DOHH2 (cell line): ENCODE results near the gene JUND.
A peak's percentile ranks its signal among the peaks of the same experiment; 100 is the strongest.

Experiments used
- H3F3A ChIP-seq: fragments of 200-600 bp; sonication (generic), shearing (Covaris generic); 2 replicates; pipeline ENCODE4 v1.6.0; 2016; ENCODE audit warnings: antibody characterized with exemption, mild to moderate bottlenecking; ENCODE audit not compliant: control insufficient read depth, insufficient read depth
- H3K27ac ChIP-seq: fragments of 200-600 bp; sonication (generic); 2 replicates; pipeline ENCODE4 v1.5.1; 2014; ENCODE audit warnings: low read depth, mild to moderate bottlenecking, low read length, moderate library complexity
- H3K27me3 ChIP-seq: fragments of 200-600 bp; sonication (generic); 2 replicates; pipeline ENCODE4 v1.6.1; 2014; ENCODE audit warnings: mild to moderate bottlenecking, low read length, mixed read lengths; ENCODE audit not compliant: control insufficient read depth
- H3K36me3 ChIP-seq: fragments of 200-600 bp; sonication (generic); 2 replicates; pipeline ENCODE4 v1.6.1; 2014; ENCODE audit warnings: mild to moderate bottlenecking, low read length, moderate library complexity, mixed read lengths; ENCODE audit not compliant: control insufficient read depth
- H3K4me1 ChIP-seq: fragments of 200-600 bp; sonication (generic); 2 replicates; pipeline ENCODE4 v1.6.1; 2014; ENCODE audit warnings: mild to moderate bottlenecking, low read length, mixed read lengths; ENCODE audit not compliant: control insufficient read depth
- H3K4me2 ChIP-seq: fragments of 200-600 bp; sonication (generic); 2 replicates; pipeline ENCODE4 v1.6.0; 2014; ENCODE audit warnings: mild to moderate bottlenecking, low read length, moderate library complexity
- H3K4me3 ChIP-seq: fragments of 200-600 bp; sonication (generic); 2 replicates; pipeline ENCODE4 v1.5.1; 2014; ENCODE audit warnings: mild to moderate bottlenecking, low read length, mixed read lengths
- H3K79me2 ChIP-seq: fragments of 200-600 bp; sonication (generic); 2 replicates; pipeline ENCODE4 v1.6.1; 2014; ENCODE audit warnings: mild to moderate bottlenecking, low read length, mixed read lengths; ENCODE audit not compliant: control insufficient read depth
- H3K9me2 ChIP-seq: fragments of 200-600 bp; sonication (generic); replicated peaks from 2 replicates; pipeline ENCODE4 v1.6.1; 2014; ENCODE audit warnings: mild to moderate bottlenecking, low read length, mixed read lengths; ENCODE audit not compliant: control insufficient read depth
- H3K9me3 ChIP-seq: fragments of 200-600 bp; sonication (generic); 2 replicates; pipeline ENCODE4 v1.6.1; 2014; ENCODE audit warnings: antibody characterized with exemption, low read length, mixed read lengths; ENCODE audit not compliant: control insufficient read depth, insufficient read depth
- H4K20me1 ChIP-seq: fragments of 200-600 bp; sonication (generic); 2 replicates; pipeline ENCODE4 v1.6.0; 2014; ENCODE audit warnings: low read depth, mild to moderate bottlenecking, antibody characterized with exemption, low read length, moderate library complexity; ENCODE audit not compliant: control insufficient read depth, insufficient read depth
- EZH2phosphoT487 ChIP-seq: fragments of 200-600 bp; sonication (generic); IDR thresholded peaks from 2 replicates; pipeline ENCODE4 v1.6.1; 2017; ENCODE audit warnings: borderline replicate concordance, mild to moderate bottlenecking, antibody characterized with exemption, low read length, moderate library complexity, mixed read lengths
- TF ChIP-seq, protein P1 (sequence below): fragments of 200-600 bp; sonication (generic); IDR thresholded peaks from one replicate; pipeline ENCODE4 v1.5.1; 2014; ENCODE audit warnings: antibody characterized with exemption, mild to moderate bottlenecking, low read depth, low read length; ENCODE audit not compliant: poor library complexity, severe bottlenecking

Gene JUND

DNA sequence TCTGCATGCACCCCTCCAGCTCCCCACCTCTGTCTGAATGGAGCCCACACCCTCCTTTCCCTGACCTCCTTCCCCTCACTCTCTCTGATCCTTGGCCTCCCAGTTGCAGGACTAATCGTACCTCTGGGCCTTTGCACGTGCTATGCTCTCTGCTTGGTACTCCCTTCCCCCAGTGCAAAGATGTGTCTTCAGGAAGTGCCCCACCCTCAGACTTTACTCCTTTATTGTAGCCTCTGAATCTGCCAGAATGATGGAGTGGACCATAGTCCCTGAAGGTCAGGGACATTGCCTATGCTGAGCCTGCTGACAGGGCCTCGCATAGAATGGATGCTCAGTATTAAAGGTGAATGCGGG lies 1.3 kb upstream of the JUND start:
- TF ChIP-seq EZH2phosphoT487: no peak
- TF ChIP-seq, protein P1, sequence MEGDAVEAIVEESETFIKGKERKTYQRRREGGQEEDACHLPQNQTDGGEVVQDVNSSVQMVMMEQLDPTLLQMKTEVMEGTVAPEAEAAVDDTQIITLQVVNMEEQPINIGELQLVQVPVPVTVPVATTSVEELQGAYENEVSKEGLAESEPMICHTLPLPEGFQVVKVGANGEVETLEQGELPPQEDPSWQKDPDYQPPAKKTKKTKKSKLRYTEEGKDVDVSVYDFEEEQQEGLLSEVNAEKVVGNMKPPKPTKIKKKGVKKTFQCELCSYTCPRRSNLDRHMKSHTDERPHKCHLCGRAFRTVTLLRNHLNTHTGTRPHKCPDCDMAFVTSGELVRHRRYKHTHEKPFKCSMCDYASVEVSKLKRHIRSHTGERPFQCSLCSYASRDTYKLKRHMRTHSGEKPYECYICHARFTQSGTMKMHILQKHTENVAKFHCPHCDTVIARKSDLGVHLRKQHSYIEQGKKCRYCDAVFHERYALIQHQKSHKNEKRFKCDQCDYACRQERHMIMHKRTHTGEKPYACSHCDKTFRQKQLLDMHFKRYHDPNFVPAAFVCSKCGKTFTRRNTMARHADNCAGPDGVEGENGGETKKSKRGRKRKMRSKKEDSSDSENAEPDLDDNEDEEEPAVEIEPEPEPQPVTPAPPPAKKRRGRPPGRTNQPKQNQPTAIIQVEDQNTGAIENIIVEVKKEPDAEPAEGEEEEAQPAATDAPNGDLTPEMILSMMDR: no peak
- Histone ChIP-seq H3K79me2 (peaks cover 32% of the 10 kb centered on the region), H3K27me3 (no peaks in the 10 kb centered on the region), H3K4me2 (peak overlapping the region; percentile 77), H3K27ac (peak overlapping the region; percentile 94), H3K36me3 (peaks cover 30% of the 10 kb centered on the region), H4K20me1 (peaks cover 16% of the 10 kb centered on the region), H3K4me3 (peak overlapping the region; percentile 81), H3K9me3 (no peaks in the 10 kb centered on the region), H3K9me2 (no peaks in the 10 kb centered on the region), H3F3A (peaks cover 11% of the 10 kb centered on the region), H3K4me1 (peaks cover 34% of the 10 kb centered on the region)

DNA sequence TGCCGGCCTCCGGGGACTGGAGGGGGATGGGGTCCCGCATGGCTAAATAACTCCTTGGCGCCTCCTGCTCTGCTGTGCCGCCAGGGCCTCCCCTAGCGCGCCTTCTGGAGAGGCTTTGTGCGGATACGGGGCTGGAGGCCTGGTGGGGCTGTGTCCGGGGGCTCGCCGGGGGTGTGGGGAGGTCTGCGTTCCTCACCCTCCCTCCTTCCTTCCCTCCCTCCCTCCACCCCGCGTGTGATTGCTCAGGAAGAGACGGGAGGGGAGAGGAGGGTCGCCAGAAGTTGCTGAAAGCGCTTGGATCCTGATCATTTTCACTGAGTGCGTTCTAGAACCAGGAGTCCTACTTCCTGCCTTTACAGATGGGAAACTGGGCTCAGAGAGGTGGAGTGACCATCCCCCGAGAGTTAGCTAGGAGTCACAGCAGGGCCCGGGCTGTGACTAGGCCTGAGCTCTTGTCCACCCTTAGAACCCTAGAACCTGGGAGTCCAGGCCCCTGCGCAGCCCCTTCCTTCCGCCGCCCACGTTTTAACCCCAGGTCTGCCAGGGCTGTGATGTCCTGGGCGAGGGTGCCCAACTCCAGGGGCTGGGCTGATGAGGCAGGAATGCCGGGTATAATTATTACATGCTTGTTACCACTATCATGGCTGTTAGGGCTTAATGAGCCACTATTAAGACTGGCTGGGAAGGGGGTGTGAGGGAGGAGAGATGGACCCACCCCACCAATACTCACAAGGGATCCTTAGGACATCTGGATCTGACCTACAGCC lies 782 bp upstream of the JUND start:
- H3K36me3 ChIP-seq: peaks cover 30% of the 10 kb centered on the region
- no peaks in the 10 kb centered on the region for H3K27me3 ChIP-seq
- peak overlapping the region; percentile 94 for H3K27ac ChIP-seq
- H3K9me3 ChIP-seq: no peaks in the 10 kb centered on the region
- H3K4me1 ChIP-seq: peaks cover 34% of the 10 kb centered on the region
- peaks cover 38% of the 10 kb centered on the region for H3K79me2 ChIP-seq
- peak overlapping the region; percentile 81 for H3K4me3 ChIP-seq
- H4K20me1 ChIP-seq: peaks cover 16% of the 10 kb centered on the region
- H3K9me2 ChIP-seq: no peaks in the 10 kb centered on the region
- peak overlapping the region; percentile 77 for H3K4me2 ChIP-seq
- peaks cover 11% of the 10 kb centered on the region for H3F3A ChIP-seq
- TF ChIP-seq EZH2phosphoT487: no peak
- TF ChIP-seq, protein P1: no peak

DNA sequence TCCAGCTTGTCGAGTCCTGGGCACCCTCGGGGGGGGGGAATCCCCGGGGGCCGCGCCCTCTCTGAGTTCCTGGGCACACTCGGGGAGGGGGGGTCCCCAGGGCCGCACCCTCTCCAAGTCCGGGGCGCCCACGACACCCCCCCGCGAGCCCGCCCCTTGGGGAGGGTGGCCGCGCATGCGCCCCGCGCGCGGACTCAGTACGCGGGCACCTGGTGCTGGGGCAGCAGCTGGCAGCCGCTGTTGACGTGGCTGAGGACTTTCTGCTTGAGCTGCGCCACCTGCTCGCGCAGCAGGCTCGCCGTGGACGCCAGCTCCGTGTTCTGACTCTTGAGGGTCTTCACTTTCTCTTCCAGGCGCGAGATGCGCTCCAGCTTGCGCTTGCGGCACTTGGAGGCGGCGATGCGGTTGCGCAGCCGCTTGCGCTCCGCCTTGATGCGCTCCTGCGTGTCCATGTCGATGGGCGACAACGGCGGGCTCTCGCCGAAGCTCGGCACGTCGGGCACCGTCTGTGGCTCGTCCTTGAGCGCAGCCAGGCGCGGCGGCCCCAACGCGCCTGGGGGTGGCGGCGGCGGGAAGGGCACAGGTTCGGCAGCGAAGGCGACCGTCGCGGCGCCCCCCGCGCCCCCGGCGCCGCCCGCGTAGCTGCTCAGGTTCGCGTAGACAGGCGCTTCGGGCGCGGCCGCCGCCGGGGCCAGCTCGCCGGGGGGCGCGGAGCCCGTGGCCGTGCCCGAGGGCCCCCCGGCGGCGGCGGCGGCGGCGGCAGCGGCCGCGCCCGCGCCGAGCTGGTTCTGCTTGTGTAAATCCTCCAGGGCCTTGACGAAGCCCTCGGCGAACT lies 958 bp downstream of the JUND start:
- H3F3A ChIP-seq: peaks cover 11% of the 10 kb centered on the region
- no peaks in the 10 kb centered on the region for H3K27me3 ChIP-seq
- H3K79me2 ChIP-seq: peaks cover 53% of the 10 kb centered on the region
- peaks cover 21% of the 10 kb centered on the region for H4K20me1 ChIP-seq
- H3K27ac ChIP-seq: peak overlapping the region; percentile 98
- peak overlapping the region; percentile 93 for H3K4me3 ChIP-seq
- TF ChIP-seq, protein P1: no peak
- TF ChIP-seq EZH2phosphoT487: no peak
- H3K9me2 ChIP-seq: no peaks in the 10 kb centered on the region
- peak overlapping the region; percentile 77 for H3K4me2 ChIP-seq
- H3K36me3 ChIP-seq: peaks cover 42% of the 10 kb centered on the region
- no peaks in the 10 kb centered on the region for H3K9me3 ChIP-seq
- peaks cover 34% of the 10 kb centered on the region for H3K4me1 ChIP-seq
